Kidney epithelial cell (primary cell): ENCODE data around the gene IMMT. TPM values are rescaled to one million over a fixed set of nuclear protein-coding genes. Genes with fewer than 3 reads are reported as not detected.

ENCODE experiments used
- DNase-seq: peaks from one replicate; pipeline ENCODE4 v3.0.0-alpha.2; 2010; ENCODE audit warnings: low read depth
- H3K27me3 ChIP-seq: 2 replicates; pipeline ENCODE4 v1.6.0; 2011; ENCODE audit warnings: low read length; ENCODE audit not compliant: control insufficient read depth, insufficient read depth
- H3K36me3 ChIP-seq: 2 replicates; pipeline ENCODE4 v1.5.1; 2011; ENCODE audit warnings: low read length; ENCODE audit not compliant: control insufficient read depth, insufficient read depth
- H3K4me3 ChIP-seq: 2 replicates; pipeline ENCODE4 v1.5.1; 2011; ENCODE audit warnings: low read depth, mild to moderate bottlenecking, control low read depth, low read length
- CTCF ChIP-seq: IDR thresholded peaks from 2 replicates; pipeline ENCODE4 v1.5.1; 2011; ENCODE audit warnings: mild to moderate bottlenecking, moderate library complexity, low read length, control low read depth, inconsistent platforms; ENCODE audit not compliant: insufficient read depth, poor library complexity, severe bottlenecking
- total RNA-seq: library from RNA; depleted of rRNA; stranded (reverse); fragments of >200 nt; gene quantifications from 2 replicates; pipeline ENCODE4 v1.2.3, GENCODE V29; 2015

IMMT gene
- total RNA-seq, 1 donor from 2014 or later = 66.9 TPM

DNA sequence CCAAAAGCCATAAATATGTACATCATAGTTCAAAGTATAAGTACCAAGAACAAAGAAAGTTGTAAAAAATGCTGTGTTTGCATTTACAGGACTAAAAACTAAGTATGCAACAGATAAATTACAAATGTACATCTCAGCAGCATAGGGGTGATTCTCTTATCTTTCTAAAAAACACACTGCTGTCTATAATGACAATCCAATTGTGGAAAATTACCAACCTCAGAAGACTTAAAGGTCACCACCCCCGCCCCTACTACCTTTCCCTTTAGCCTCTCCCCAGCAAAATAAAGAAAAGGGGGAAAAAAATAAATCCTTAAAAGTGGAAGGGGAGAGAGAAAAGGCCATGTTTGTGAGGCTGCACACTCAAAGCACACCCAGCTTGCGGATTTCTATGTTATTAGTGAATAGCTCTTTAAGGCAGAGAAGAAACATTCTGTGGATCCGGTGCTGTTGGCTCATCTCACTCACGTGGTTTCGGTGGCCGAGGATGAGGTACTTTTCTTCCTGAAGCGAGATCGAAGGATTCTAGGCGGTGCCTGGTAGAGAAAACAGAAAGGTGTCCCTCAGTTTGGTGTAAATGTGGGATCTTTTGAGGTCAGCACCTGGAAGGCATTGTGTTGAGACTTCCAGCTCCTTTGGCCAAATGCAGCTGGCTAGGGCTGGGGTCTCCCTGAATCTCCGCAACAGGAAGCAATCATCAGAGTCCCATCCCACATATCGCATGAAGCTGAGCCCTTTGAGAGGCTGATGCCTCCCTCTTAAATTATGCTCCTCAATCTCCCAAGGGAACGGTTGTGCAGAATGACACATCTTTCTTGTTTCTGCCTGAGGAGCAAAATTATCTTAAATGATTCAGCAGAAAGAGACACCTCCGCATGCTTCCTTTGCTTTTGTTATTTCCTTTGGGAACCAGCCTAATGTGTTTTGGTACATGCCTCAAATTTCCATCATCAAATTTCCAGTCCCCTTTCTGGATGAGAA, 21.6 kb upstream of the IMMT start:
- no peak for DNase-seq
- H3K4me3 ChIP-seq = no peak overlapping the region
- no peak for TF ChIP-seq CTCF
- no peaks in the 10 kb centered on the region for H3K27me3 ChIP-seq
- peaks cover 1% of the 10 kb centered on the region for H3K36me3 ChIP-seq

DNA sequence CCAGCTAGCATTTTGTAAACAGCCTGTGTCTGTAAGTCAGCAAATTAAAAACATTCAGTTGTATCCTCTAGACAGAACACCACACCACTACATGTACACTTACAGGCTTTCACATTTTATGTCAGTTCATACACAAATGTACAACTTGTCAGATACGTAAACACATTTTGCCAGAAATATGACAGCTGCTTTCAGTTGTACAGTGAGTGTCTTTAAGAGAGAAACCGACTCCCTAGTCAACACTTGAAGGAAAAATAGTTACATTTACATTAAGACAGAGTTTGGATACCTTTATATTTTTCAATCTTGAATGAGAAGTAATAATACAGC, 19.2 kb upstream of the IMMT start:
- no peak overlapping the region for H3K4me3 ChIP-seq
- H3K27me3 ChIP-seq = no peaks in the 10 kb centered on the region
- DNase-seq = no peak
- peaks cover 1% of the 10 kb centered on the region for H3K36me3 ChIP-seq
- TF ChIP-seq CTCF = no peak

- Histone ChIP-seq H3K4me3 (no peak overlapping the region), H3K27me3 (no peaks in the 10 kb centered on the region), H3K36me3 (peaks cover 1% of the 10 kb centered on the region)
- TF ChIP-seq CTCF = no peak
- no peak for DNase-seq
These were observed 18.6 kb upstream of the IMMT start for GRCh38 chr2:86213699-86214502.

DNA sequence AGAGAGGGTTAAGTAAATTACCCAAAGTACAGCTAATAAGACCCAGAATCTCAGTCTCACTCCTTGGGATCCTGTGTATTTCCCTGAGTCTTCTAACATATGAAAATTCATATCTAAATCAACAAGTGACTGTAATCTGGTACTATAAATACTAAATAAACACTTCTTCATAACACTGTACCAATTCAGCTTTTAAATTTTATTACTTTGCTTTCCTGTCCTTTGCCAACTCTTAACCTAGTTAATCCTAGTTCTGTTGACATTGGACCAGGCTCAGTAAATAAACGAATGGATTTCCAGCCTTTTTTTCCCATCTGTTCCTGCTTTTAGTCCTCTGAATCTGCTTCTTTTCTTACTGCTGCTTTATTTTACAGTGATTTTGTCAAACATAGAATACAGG, 17.8 kb upstream of the IMMT start:
- Histone ChIP-seq H3K4me3 (no peak overlapping the region), H3K27me3 (no peaks in the 10 kb centered on the region), H3K36me3 (peaks cover 1% of the 10 kb centered on the region)
- no peak for DNase-seq
- no peak for TF ChIP-seq CTCF

GRCh38 chr2:86211796-86212188, 16.5 kb upstream of the IMMT start:
- TF ChIP-seq CTCF = no peak
- Histone ChIP-seq H3K27me3 (no peaks in the 10 kb centered on the region), H3K4me3 (no peak overlapping the region), H3K36me3 (peaks cover 1% of the 10 kb centered on the region)
- no peak for DNase-seq
